ENCODE results near the gene GSN. TPM values are rescaled to one million over a fixed set of nuclear protein-coding genes. Genes with fewer than 3 reads are reported as not detected.
A peak's percentile ranks its signal among the peaks of the same experiment; 100 is the strongest.

The GSN gene
- total and polyA plus RNA-seq, 2 of the 13 experiments (the other 11 are each of a cell fraction or from before 2014, with no cell fraction given) = 294 to 307 TPM

DNA sequence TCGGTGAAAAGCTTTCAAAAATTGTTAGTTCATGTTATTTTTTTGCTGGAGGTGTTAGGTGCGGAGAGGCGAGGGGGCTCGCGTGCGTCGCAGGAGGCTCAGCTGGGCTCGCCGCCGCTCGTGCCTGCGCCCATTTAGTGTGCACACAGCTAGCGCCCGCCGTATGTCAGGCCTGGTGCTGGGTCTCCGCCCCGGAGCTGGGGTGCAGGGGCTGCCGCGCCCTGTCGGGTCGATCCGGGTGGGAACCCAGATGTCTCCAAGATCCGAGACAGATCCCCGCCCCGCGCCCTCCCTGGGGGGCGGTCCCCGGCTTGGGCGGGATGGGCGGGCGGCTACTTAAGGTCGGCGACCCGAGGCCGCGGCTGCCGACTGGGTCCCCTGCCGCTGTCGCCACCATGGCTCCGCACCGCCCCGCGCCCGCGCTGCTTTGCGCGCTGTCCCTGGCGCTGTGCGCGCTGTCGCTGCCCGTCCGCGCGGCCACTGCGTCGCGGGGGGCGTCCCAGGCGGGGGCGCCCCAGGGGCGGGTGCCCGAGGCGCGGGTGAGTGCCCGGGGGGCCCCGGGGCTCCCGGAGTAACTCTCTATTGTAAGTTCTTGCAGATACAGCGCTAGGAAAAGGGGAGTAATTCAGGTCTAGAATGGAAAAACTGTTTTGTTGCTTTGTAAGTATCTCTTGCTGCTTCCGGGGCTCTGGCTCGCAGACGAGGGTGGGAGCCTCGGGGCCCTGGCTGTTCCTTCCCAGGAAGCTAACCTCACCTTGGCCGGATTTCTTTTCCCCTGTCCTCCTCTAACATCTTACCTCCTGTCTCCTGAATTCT lies 31.7 kb downstream of the GSN start (continued):
- TF ChIP-seq, protein P1, sequence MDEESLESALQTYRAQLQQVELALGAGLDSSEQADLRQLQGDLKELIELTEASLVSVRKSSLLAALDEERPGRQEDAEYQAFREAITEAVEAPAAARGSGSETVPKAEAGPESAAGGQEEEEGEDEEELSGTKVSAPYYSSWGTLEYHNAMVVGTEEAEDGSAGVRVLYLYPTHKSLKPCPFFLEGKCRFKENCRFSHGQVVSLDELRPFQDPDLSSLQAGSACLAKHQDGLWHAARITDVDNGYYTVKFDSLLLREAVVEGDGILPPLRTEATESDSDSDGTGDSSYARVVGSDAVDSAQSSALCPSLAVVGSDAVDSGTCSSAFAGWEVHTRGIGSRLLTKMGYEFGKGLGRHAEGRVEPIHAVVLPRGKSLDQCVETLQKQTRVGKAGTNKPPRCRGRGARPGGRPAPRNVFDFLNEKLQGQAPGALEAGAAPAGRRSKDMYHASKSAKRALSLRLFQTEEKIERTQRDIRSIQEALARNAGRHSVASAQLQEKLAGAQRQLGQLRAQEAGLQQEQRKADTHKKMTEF (CRISPR knock-in tag; IDR thresholded peaks at IDR 0.05) = peak; percentile 43; the same call in 1 of the 2 replicates
- TF ChIP-seq ZNF224 (CRISPR knock-in tag; IDR thresholded peaks at IDR 0.05) = no peak
- TF ChIP-seq, protein P2, sequence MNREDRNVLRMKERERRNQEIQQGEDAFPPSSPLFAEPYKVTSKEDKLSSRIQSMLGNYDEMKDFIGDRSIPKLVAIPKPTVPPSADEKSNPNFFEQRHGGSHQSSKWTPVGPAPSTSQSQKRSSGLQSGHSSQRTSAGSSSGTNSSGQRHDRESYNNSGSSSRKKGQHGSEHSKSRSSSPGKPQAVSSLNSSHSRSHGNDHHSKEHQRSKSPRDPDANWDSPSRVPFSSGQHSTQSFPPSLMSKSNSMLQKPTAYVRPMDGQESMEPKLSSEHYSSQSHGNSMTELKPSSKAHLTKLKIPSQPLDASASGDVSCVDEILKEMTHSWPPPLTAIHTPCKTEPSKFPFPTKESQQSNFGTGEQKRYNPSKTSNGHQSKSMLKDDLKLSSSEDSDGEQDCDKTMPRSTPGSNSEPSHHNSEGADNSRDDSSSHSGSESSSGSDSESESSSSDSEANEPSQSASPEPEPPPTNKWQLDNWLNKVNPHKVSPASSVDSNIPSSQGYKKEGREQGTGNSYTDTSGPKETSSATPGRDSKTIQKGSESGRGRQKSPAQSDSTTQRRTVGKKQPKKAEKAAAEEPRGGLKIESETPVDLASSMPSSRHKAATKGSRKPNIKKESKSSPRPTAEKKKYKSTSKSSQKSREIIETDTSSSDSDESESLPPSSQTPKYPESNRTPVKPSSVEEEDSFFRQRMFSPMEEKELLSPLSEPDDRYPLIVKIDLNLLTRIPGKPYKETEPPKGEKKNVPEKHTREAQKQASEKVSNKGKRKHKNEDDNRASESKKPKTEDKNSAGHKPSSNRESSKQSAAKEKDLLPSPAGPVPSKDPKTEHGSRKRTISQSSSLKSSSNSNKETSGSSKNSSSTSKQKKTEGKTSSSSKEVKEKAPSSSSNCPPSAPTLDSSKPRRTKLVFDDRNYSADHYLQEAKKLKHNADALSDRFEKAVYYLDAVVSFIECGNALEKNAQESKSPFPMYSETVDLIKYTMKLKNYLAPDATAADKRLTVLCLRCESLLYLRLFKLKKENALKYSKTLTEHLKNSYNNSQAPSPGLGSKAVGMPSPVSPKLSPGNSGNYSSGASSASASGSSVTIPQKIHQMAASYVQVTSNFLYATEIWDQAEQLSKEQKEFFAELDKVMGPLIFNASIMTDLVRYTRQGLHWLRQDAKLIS (CRISPR knock-in tag; IDR thresholded peaks at IDR 0.05) = no peak
- no peak for TF ChIP-seq RAD51 (IDR thresholded peaks at IDR 0.05; ENCODE audit: borderline replicate concordance)
- peak; percentile 60 for TF ChIP-seq PHF8 (CRISPR knock-in tag; IDR thresholded peaks at IDR 0.05)
- TF ChIP-seq ZNF790 (CRISPR knock-in tag; IDR thresholded peaks at IDR 0.05; ENCODE audit: borderline replicate concordance) = peak; percentile 9; the same call in 1 of the 2 replicates
- TF ChIP-seq JUNB (CRISPR knock-in tag; IDR thresholded peaks at IDR 0.05; ENCODE audit: borderline replicate concordance) = no peak
- TF ChIP-seq ZNF75D (CRISPR knock-in tag; IDR thresholded peaks at IDR 0.05; ENCODE audit: borderline replicate concordance) = no peak
- 0 out of 2 replicates have a peak, but pooled peaks have one; percentile 46 for TF ChIP-seq SALL1 (CRISPR knock-in tag; IDR thresholded peaks at IDR 0.05)
- TF ChIP-seq, protein P3, sequence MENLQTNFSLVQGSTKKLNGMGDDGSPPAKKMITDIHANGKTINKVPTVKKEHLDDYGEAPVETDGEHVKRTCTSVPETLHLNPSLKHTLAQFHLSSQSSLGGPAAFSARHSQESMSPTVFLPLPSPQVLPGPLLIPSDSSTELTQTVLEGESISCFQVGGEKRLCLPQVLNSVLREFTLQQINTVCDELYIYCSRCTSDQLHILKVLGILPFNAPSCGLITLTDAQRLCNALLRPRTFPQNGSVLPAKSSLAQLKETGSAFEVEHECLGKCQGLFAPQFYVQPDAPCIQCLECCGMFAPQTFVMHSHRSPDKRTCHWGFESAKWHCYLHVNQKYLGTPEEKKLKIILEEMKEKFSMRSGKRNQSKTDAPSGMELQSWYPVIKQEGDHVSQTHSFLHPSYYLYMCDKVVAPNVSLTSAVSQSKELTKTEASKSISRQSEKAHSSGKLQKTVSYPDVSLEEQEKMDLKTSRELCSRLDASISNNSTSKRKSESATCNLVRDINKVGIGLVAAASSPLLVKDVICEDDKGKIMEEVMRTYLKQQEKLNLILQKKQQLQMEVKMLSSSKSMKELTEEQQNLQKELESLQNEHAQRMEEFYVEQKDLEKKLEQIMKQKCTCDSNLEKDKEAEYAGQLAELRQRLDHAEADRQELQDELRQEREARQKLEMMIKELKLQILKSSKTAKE (CRISPR knock-in tag; IDR thresholded peaks at IDR 0.05; ENCODE audit: borderline replicate concordance) = no peak
- TF ChIP-seq AGO2 (optimal IDR thresholded peaks at IDR 0.05; ENCODE audit: low read depth, low read length) = peak; percentile 95
- peak; percentile 23; the same call in 1 of the 2 replicates for TF ChIP-seq RFXAP (CRISPR knock-in tag; IDR thresholded peaks at IDR 0.05; ENCODE audit: borderline replicate concordance)
- 0 out of 2 replicates have a peak, but pooled peaks have one; percentile 27 for TF ChIP-seq FOXC1 (CRISPR knock-in tag; IDR thresholded peaks at IDR 0.05; ENCODE audit: borderline replicate concordance)
- TF ChIP-seq, protein P4, sequence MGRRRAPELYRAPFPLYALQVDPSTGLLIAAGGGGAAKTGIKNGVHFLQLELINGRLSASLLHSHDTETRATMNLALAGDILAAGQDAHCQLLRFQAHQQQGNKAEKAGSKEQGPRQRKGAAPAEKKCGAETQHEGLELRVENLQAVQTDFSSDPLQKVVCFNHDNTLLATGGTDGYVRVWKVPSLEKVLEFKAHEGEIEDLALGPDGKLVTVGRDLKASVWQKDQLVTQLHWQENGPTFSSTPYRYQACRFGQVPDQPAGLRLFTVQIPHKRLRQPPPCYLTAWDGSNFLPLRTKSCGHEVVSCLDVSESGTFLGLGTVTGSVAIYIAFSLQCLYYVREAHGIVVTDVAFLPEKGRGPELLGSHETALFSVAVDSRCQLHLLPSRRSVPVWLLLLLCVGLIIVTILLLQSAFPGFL (CRISPR knock-in tag; IDR thresholded peaks at IDR 0.05) = no peak; the same call in 1 of the 2 replicates
- TF ChIP-seq, protein P5, sequence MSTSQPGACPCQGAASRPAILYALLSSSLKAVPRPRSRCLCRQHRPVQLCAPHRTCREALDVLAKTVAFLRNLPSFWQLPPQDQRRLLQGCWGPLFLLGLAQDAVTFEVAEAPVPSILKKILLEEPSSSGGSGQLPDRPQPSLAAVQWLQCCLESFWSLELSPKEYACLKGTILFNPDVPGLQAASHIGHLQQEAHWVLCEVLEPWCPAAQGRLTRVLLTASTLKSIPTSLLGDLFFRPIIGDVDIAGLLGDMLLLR (CRISPR knock-in tag; IDR thresholded peaks at IDR 0.05) = peak; percentile 76; the same call in 1 of the 2 replicates
- no peak; the same call in 1 of the 2 replicates for TF ChIP-seq ZNF143 (CRISPR knock-in tag; IDR thresholded peaks at IDR 0.05)
- no peak for TF ChIP-seq NFYB (CRISPR knock-in tag; IDR thresholded peaks at IDR 0.05)
- TF ChIP-seq DR1 (CRISPR knock-in tag; IDR thresholded peaks at IDR 0.05) = peak; percentile 82
- peak; percentile 84 for TF ChIP-seq RBM39 (IDR thresholded peaks at IDR 0.05; ENCODE audit: low read depth, low read length, poor library complexity, severe bottlenecking)
- 0 out of 2 replicates have a peak, but pooled peaks have one; percentile 13 for TF ChIP-seq ELF3 (CRISPR knock-in tag; IDR thresholded peaks at IDR 0.05)

Data from HepG2 (cell line).